Measurements from ENCODE around the gene RAE1.
"Not testable (repeated sequence)": the region's sequence is repeated elsewhere in the genome, so short reads cannot be mapped to it uniquely, and the experiment has no call there.

Gene RAE1

DNA sequence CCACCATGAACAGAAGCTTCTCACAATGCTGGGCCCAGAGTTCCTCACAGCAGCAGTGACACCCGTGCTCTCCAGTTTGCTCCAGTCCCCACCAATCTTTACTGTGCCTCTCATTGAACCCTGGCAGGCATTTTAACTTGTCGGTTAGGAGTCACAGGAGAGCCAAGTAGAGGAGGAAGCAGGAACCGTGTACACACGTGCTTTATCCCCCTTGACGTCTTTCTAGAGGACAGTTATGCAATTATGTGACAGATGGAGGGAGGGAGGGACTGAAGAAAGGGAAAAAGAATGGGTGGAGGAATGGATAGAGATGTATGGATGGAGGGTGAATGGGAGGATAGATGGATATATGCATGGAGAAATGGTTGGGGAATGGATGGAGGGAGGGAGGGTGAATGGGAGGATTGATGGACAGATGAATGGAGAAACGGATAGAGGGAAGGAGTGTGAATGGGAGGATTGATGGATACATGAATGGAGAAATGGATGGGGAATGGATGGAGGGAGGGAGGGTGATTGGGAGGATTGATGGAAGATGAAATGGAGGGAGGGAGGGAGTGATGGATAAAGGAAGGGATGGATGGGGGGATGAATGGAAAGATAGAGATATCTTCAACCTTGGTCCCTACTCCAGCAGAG, 66.1 kb downstream of the RAE1 start:
- no peak for DNase-seq

DNA sequence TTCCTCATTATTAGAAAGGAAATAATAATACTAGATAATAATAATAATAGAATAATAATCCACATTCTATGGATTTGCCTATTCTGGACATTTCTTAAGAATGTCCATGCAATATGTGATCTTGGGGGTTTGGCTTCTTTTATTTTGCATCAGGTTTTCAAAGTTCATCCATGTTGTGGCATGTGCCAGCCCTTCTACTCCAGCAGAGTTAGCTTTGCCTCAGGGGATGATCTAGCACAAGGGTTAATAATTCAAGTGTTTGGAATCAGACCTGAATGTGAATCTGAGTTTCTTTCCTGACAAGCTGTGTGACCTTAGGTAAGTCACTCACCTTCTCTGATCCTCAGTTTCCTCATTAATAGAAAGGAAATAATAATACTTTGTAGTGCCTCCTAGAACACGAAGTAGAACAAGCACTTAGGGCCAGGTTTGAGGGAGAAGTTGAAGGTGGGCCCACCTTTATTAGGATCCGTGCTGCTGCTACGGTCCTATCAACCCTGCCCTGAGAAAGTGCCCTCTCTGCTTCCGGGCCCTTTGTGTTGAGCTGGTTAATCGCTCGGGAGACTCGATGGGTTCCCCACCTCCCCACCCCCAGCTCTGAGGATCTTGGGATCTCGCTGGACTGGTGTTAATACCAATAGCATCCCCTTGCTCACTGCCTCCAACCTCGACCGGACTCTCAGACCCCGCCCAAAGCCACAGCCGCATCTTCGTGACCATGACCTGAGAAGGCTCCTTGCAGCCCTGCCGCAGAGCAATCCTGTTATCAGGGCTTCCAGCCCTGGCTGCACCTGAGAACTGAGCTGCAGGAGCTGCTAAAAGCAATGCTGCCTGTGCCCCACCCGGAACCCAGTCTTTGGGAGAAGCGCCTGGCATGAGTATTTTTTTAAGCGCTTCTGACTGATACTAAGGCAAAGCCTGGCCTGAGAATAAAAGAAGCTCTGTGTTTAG, 67.0 kb downstream of the RAE1 start:
- no peak for DNase-seq

DNA sequence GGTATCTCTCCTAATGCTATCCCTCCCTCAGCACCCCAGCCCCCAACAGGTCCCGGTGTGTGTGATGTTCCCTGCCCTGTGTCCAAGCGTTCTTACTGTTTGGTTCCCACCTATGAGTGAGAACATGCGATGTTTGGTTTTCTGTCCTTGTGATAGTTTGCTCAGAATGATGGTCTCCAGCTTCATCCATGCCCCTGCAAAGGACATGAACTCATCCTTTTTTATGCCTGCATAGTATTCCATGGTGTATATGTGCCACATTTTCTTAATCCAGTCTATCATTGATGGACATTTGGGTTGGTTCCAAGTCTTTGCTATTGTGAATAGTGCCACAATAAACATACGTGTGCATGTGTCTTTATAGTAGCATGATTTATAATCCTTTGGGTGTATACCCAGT, 68.4 kb downstream of the RAE1 start:
- DNase-seq: not testable (repeated sequence)

DNA sequence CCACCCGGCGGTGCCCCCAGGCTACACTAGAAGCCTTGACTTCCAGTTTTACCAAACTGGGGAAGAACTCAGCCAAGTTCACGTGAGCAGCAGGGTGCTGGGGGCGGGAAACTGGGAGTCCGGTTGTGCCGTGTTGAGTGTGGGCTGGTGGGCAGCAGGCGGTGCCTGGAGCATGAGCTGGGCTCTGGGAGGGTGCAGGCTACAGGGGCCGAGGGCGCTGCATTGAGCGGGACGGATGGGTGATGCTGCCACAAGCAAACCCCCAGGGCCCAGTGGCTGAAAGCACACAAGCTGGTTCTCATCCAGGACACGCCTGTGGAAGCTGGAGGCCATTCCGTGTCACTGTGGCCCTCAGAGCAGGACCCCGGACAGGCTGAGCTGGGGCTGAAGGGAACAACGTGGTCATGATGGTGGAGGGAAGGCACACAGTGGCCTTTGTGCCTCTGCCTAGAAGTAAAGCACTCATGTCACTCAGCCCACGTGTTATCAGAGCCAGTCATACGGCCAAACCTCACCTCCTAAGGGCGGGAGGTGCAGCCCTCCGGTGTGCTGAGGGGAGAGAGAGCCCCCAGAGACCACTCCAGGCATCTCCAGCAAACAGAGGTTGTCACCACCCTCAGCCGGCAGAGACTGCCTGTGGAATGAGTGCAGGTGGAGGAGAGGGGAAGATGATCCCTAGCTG, 69.7 kb downstream of the RAE1 start:
- DNase-seq: no peak

DNA sequence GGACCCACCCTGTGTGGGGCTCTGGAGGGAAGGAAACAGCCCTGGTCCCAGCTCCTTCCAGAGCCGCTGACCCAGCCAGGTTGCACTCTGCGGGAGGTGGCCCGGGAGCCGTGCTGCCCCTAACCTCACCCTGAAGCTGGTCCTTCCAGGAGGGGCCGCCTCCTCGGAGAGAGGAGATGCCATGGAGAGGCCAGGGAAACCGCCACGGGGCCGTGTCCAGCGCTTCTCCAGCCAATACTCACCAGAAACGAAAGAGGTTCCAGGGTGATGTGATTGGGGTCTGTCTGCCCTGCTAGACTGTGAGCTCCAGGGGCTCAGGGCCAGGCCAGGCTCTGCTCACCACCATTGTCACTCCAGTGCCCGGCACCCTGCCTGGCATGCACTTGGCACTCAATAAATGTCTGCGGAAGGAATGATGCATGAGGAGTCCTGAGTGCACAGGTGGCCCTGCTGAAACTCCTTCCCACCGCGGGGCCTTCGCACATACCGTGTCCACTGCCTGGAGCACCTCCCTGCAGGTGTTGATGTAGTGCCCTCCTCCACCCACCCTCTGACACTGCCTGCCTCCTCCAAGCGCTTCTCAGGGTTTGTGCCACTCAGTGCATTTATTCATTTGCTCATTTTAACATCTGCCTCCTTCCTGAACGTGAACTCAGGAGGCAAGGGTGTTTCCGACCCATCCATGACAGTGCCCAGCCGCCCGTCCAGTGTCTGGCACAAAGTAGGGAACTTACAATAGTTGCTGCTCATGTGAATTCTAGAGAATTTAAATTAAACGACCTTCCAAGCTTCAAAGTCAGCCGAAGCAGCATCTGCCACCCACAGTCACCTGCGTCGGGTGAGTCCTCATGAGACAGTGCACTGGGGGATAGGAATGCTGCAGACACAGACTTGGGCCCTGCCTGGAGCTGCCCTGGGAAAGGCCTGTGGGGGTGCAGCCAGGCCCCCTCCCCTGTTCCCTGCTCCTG, 70.5 kb downstream of the RAE1 start:
- DNase-seq: no peak

DNA sequence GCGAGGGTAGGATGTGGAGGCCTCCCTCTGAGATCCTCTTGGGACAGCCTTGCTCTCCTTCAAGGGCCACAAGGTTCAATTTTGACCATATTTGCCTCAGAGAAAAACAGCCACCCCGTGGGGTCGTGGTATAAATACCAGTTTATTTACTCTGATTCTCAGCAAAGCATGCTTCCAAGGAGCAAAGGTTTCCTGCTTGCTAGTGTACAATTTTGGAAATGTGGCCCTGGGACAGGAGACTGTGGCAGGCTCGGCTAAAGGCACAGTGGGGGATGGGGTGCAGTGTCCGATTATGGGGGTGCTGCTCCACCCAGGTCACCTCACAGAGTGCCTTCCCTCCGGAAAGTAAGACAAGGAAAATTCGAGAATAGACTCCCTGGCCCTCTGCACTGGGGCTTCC, 71.2 kb downstream of the RAE1 start:
- no peak for DNase-seq

DNA sequence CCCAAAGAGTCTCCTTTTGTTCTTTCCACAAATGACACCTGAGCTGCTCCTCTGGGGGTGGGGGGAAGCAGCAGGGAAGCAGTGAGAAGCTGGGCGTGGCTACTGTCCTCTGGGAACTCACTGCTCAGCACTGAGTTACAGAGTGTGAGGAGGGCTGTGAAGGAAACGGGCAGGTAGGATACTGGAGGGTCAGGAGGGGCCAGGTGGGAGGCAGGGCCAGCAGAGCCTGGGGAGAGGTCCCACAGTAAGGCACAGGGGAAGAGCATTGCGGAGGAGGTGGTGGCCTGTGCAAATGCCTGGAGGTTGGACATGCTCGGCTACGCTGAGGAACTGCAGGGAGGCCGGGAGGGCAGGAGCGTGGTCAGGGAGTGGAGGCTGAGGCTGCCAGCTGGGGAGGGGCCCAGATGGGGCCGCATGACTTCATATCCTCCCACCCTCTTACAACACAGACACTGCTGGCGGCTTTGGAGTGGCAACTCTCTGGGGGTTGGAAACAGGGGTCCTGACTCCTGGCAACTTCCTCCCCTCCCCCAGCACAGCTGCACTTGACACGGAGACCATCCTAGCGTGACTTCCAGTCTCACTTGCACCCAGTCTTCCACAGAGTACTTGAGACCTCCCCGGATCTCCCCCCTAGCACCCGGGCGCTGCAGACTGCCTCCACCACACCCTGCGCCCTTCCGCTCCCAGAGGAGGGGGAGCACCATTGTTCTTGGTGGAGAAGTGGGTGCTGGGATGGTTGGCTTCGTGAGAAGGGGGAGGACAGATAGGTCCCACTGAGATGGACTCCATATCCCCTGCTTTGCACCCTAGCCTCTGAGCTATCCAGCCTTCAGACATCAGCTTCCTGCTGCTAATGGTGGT, 74.3 kb downstream of the RAE1 start:
- no peak for DNase-seq

DNA sequence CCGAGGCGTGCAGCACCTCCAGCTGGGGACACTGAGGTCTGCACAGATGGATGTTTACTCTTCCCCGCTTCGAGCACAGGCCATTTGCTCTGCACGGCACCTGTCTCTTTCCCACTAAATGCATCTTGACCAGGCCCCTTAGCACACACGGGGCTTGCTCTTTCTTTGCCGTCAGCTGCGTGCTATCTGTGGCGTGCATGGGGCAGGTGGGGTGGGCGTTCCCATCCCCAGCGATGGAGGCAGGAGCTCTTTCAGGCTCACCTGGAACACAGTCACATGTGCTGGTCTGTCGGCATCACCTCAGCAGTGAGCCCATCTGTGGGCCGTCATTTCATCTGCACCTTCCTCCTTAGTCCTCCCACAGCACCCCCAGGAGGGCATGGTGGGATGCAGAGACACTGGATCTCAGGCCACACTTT, 75.2 kb downstream of the RAE1 start:
- DNase-seq: no peak

DNA sequence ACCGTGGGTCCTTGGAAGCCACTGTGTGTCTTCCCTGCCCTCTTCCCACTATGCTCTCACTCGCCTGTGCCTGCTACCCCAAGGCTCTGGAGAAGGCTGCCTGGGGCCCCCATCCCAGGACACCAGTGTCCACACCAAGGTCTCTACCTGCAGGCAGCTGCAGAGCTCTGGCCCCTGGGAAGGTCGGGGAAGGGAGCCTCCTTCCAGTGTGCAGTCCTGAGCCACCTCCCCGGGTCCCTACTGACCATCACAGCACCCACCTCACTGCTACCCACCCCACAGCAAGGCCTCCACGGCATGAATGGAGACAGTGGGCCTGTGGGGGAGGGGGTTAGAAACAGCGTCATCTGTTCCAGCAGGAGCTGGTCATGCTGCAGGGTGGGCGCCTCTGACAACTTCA, 75.8 kb downstream of the RAE1 start:
- DNase-seq: no peak

DNA sequence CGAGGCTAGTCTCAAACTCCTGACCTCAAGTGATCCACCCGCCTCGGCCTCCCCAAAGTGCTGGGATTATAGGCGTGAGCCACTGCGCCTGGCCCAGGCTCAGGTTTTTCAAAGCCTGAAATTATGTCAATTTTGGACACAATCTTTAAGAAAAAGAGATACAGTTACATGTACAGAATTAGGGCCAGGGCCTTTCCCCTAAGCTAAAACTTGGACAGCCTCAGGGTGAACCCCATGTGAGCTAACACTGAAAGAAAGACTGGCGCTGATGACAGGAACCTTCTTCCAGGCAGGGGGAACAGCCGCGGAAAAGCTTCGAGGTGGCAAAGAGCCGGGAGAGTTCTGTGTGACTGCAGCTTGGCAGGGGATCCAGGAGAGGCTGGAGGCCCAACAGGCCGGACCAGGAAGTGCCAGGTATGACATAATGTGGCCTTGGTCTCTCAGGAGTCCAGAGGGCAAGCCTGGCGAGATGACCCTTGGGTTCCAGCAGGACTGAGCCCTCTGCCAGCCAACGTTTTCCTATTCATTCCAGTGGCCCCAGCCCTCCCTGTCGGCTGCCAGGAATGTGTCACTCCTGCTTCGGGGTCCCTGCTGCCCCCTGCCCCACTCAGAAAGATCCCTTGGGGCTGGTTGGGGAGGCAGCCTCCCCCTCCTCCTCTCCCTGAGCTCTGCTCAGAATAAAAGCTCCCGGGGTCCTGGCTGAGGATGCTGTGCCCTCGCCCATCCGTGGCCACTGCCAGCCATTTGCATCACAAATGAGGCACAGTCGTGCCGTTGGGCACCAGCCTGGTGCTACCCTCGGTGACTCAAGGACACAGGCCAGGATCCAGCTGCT, 77.5 kb downstream of the RAE1 start:
- DNase-seq: no peak

Data from CD4-positive, alpha-beta T cell treated with Interleukin-12 subunit alpha and Interleukin-12 subunit beta, for 1 hour (primary cell).